GM23338 (cell line): ENCODE data around the gene GPC6. TPM values are rescaled to one million over a fixed set of nuclear protein-coding genes. Genes with fewer than 3 reads are reported as not detected.

Source experiments
- ATAC-seq: fragments of 200-7000 bp; cut with Tn5 transposase; 3 replicates; pipeline ENCODE4 v1.9.1; 2020
- DNase-seq: peaks from one replicate; pipeline ENCODE4 v3.0.0-alpha.2; 2015; ENCODE audit warnings: low spot score
- H2AFZ ChIP-seq: fragments of 200-600 bp; sonication (generic); 2 replicates; pipeline ENCODE4 v1.8.0; 2016; ENCODE audit warnings: antibody characterized with exemption, mild to moderate bottlenecking, moderate library complexity
- H3F3A ChIP-seq: fragments of 200-600 bp; sonication (generic); replicated peaks from 2 replicates; pipeline ENCODE4 v1.8.0; 2017; ENCODE audit warnings: antibody characterized with exemption, mixed run types, low read depth
- H3K27ac ChIP-seq: fragments of 200-600 bp; sonication (generic); 2 replicates; pipeline ENCODE4 v1.6.1; 2016; ENCODE audit warnings: low read depth
- H3K27me3 ChIP-seq: fragments of 200-600 bp; sonication (generic); 2 replicates; pipeline ENCODE4 v1.8.0; 2016; ENCODE audit warnings: mild to moderate bottlenecking, mixed run types, moderate library complexity; ENCODE audit not compliant: insufficient read depth
- H3K36me3 ChIP-seq: fragments of 200-600 bp; sonication (generic); 2 replicates; pipeline ENCODE4 v1.8.0; 2016; ENCODE audit warnings: mild to moderate bottlenecking; ENCODE audit not compliant: insufficient read depth
- H3K4me1 ChIP-seq: fragments of 200-600 bp; sonication (generic); 2 replicates; pipeline ENCODE4 v1.8.0; 2016; ENCODE audit warnings: mild to moderate bottlenecking, moderate library complexity; ENCODE audit not compliant: insufficient read depth
- H3K4me2 ChIP-seq: fragments of 200-600 bp; sonication (generic); 2 replicates; pipeline ENCODE4 v1.7.1; 2017; ENCODE audit warnings: mixed run types
- H3K4me3 ChIP-seq: fragments of 200-600 bp; sonication (generic); 2 replicates; pipeline ENCODE4 v1.6.1; 2016; ENCODE audit warnings: mixed run types
- H3K79me2 ChIP-seq: fragments of 200-600 bp; sonication (generic); replicated peaks from 2 replicates; pipeline ENCODE4 v1.8.0; 2017; ENCODE audit warnings: mild to moderate bottlenecking; ENCODE audit not compliant: insufficient read depth
- H3K9me2 ChIP-seq: fragments of 200-600 bp; sonication (generic); 2 replicates; pipeline ENCODE4 v1.8.0; 2017; ENCODE audit not compliant: insufficient read depth
- H4K20me1 ChIP-seq: fragments of 200-600 bp; sonication (generic); replicated peaks from 2 replicates; pipeline ENCODE4 v1.8.0; 2017; ENCODE audit warnings: mild to moderate bottlenecking; ENCODE audit not compliant: insufficient read depth
- H3K27ac Mint-ChIP-seq: 2 replicates; pipeline ENCODE4 v1.8.0; 2020; ENCODE audit warnings: inconsistent platforms, mild to moderate bottlenecking, moderate library complexity, mixed read lengths
- H3K27me3 Mint-ChIP-seq: 3 replicates; pipeline ENCODE4 v1.8.0; 2022; ENCODE audit warnings: low read depth, mild to moderate bottlenecking, moderate library complexity, mixed read lengths, inconsistent platforms; ENCODE audit not compliant: insufficient read depth, poor library complexity
- H3K36me3 Mint-ChIP-seq: 3 replicates; pipeline ENCODE4 v1.8.0; 2021; ENCODE audit warnings: low read depth, mild to moderate bottlenecking, inconsistent platforms, moderate library complexity, mixed read lengths
- H3K4me1 Mint-ChIP-seq: 3 replicates; pipeline ENCODE4 v1.8.0; 2020; ENCODE audit warnings: mild to moderate bottlenecking, inconsistent platforms, mixed read lengths
- H3K4me3 Mint-ChIP-seq: 3 replicates; pipeline ENCODE4 v1.8.0; 2021; ENCODE audit warnings: moderate library complexity, mild to moderate bottlenecking, inconsistent platforms, mixed read lengths
- H3K9me3 Mint-ChIP-seq: 3 replicates; pipeline ENCODE4 v1.8.0; 2020; ENCODE audit warnings: moderate library complexity, mild to moderate bottlenecking, inconsistent platforms, mixed read lengths
- CTCF ChIP-seq, 2 experiments: fragments of 200-600 bp in 1 of 2; sonication (generic) in 1 of 2; conservative IDR thresholded peaks; 2 replicates each; pipeline versions ENCODE4 v1.5.1 to v1.6.1; 2016 to 2017; ENCODE audit warnings: antibody characterized with exemption in 2 of 2, low read depth in 2 of 2, mild to moderate bottlenecking in 2 of 2, moderate library complexity in 1 of 2
- ETS1 ChIP-seq: IDR thresholded peaks from 2 replicates; pipeline ENCODE4 v1.6.1; 2016; ENCODE audit warnings: antibody characterized with exemption
- EZH2 ChIP-seq: fragments of 200-600 bp; sonication (generic); IDR thresholded peaks from one replicate; pipeline ENCODE4 v1.8.0; 2017; ENCODE audit warnings: antibody characterized with exemption, mild to moderate bottlenecking, low read depth; ENCODE audit not compliant: unreplicated experiment
- EZH2phosphoT487 ChIP-seq: fragments of 200-600 bp; sonication (generic); IDR thresholded peaks from one replicate; pipeline ENCODE4 v1.8.1; 2018; ENCODE audit warnings: antibody characterized with exemption; ENCODE audit not compliant: unreplicated experiment
- JUNB ChIP-seq: IDR thresholded peaks from one replicate; pipeline ENCODE4 v1.6.1; 2016; ENCODE audit warnings: antibody characterized with exemption; ENCODE audit not compliant: unreplicated experiment
- STAT1 ChIP-seq: IDR thresholded peaks from one replicate; pipeline ENCODE4 v1.6.1; 2016; ENCODE audit warnings: antibody characterized with exemption; ENCODE audit not compliant: unreplicated experiment
- ZNF331 ChIP-seq: fragments of 250-450 bp; sonication (Bioruptor Pico); IDR thresholded peaks from 2 replicates; pipeline ENCODE4 v1.5.0; 2020; ENCODE audit warnings: low read depth, mild to moderate bottlenecking, moderate library complexity
- polyA plus RNA-seq: library from polyadenylated mRNA; unstranded; fragments of >200 nt; fragmentation: Nextera tagmentation; extraction: Ambion mirVana; gene quantifications from 2 replicates; pipeline ENCODE4 v1.2.1, GENCODE V29; 2016
- total RNA-seq: library from RNA; depleted of rRNA; stranded (reverse); fragments of >200 nt; shearing (Covaris generic); gene quantifications from 2 replicates; pipeline ENCODE4 v1.2.3, GENCODE V29; 2014
- TF ChIP-seq, protein P1 (sequence below): fragments of 250-450 bp; sonication (Bioruptor Pico); IDR thresholded peaks from 2 replicates; pipeline ENCODE4 v1.5.0; 2020; ENCODE audit warnings: mild to moderate bottlenecking, moderate library complexity

GPC6 gene
- total and polyA plus RNA-seq, 2 experiments from 2014 or later: 6.4 to 28.6 TPM

DNA sequence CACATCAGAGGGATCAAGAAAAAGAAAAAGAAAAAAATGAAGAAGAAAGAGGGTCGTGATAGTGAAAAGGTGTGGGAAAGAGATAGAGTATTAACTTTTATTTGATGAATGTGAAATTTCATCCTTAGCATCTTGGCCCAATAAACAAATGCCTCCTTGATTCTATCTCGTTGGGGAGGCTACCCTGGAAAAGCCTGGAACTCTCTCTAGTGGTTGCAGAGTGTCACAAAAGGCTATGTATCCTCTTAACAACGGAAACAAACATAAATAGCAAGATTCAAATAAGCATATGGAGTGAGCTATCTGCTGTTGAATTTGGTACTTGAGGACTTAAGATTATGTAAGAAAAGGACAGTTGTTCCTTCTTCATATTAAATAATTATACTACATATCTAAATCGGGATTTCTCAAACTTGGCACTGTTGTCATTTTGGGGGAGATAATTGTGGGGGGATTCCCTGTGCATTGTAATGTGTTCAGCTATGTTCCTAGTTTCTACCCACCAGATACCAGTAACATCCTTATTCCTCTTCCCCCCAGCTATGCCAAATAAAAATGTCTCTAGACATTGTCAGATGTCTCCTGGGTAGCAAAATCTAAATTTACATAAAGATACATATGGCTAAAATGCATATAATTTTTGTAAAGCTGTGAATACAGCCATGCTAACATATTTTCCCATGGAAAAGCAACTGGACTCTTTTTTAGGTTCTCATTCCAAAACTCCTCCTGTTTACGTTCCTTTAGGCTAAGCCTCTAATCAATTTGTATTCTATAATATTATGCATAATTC, 695.7 kb downstream of the GPC6 start:
- H3K4me3 ChIP-seq: no peak overlapping the region
- no peak overlapping the region for H3K27ac Mint-ChIP-seq
- H3K27me3 Mint-ChIP-seq: no peaks in the 10 kb centered on the region
- no peaks in the 10 kb centered on the region; the same call in 2 of the 3 replicates for H3K4me1 Mint-ChIP-seq
- no peaks in the 10 kb centered on the region; the same call in 2 of the 3 replicates for H3K9me3 Mint-ChIP-seq
- H3K79me2 ChIP-seq: no peaks in the 10 kb centered on the region
- no peaks in the 10 kb centered on the region for H3K4me1 ChIP-seq
- no peaks in the 10 kb centered on the region; the same call in 1 of the 2 replicates for H4K20me1 ChIP-seq
- no peaks in the 10 kb centered on the region for H3F3A ChIP-seq
- no peak overlapping the region for H3K27ac ChIP-seq
- ATAC-seq (no peak), DNase-seq (peak; percentile 10)
- no peak overlapping the region for H3K4me2 ChIP-seq
- H3K36me3 ChIP-seq: no peaks in the 10 kb centered on the region
- no peaks in the 10 kb centered on the region for H3K36me3 Mint-ChIP-seq
- no peaks in the 10 kb centered on the region for H3K27me3 ChIP-seq
- H2AFZ ChIP-seq: no peak overlapping the region
- H3K9me2 ChIP-seq: no peaks in the 10 kb centered on the region
- TF ChIP-seq STAT1 (no peak), CTCF (conservative IDR thresholded peaks at IDR 0.05; ENCODE audit: low read depth in 2 of 2) (peak; percentile 18 to 56; a peak in 2 of 4 replicates)
- no peak overlapping the region for H3K4me3 Mint-ChIP-seq

- Histone ChIP-seq H3K36me3 (no peaks in the 10 kb centered on the region), H3K4me2 (no peak overlapping the region), H3K27ac (no peak overlapping the region), H3K9me2 (no peaks in the 10 kb centered on the region), H3K4me3 (no peak overlapping the region), H3K79me2 (no peaks in the 10 kb centered on the region), H3K4me1 (no peaks in the 10 kb centered on the region), H3K27me3 (no peaks in the 10 kb centered on the region), H4K20me1 (no peaks in the 10 kb centered on the region; the same call in 1 of the 2 replicates), H2AFZ (no peak overlapping the region), H3F3A (no peaks in the 10 kb centered on the region)
- peaks cover 4% of the 10 kb centered on the region; the same call in 2 of the 3 replicates for H3K36me3 Mint-ChIP-seq
- no peak for DNase-seq
- H3K4me3 Mint-ChIP-seq: no peak overlapping the region
- no peaks in the 10 kb centered on the region; the same call in 2 of the 3 replicates for H3K4me1 Mint-ChIP-seq
- H3K27ac Mint-ChIP-seq: no peak overlapping the region
- no peak for ATAC-seq
- H3K27me3 Mint-ChIP-seq: peaks cover 1% of the 10 kb centered on the region
- no peak for TF ChIP-seq JUNB
- TF ChIP-seq ETS1: no peak
- no peak for TF ChIP-seq ZNF331 (CRISPR knock-in tag)
- TF ChIP-seq, protein P1, sequence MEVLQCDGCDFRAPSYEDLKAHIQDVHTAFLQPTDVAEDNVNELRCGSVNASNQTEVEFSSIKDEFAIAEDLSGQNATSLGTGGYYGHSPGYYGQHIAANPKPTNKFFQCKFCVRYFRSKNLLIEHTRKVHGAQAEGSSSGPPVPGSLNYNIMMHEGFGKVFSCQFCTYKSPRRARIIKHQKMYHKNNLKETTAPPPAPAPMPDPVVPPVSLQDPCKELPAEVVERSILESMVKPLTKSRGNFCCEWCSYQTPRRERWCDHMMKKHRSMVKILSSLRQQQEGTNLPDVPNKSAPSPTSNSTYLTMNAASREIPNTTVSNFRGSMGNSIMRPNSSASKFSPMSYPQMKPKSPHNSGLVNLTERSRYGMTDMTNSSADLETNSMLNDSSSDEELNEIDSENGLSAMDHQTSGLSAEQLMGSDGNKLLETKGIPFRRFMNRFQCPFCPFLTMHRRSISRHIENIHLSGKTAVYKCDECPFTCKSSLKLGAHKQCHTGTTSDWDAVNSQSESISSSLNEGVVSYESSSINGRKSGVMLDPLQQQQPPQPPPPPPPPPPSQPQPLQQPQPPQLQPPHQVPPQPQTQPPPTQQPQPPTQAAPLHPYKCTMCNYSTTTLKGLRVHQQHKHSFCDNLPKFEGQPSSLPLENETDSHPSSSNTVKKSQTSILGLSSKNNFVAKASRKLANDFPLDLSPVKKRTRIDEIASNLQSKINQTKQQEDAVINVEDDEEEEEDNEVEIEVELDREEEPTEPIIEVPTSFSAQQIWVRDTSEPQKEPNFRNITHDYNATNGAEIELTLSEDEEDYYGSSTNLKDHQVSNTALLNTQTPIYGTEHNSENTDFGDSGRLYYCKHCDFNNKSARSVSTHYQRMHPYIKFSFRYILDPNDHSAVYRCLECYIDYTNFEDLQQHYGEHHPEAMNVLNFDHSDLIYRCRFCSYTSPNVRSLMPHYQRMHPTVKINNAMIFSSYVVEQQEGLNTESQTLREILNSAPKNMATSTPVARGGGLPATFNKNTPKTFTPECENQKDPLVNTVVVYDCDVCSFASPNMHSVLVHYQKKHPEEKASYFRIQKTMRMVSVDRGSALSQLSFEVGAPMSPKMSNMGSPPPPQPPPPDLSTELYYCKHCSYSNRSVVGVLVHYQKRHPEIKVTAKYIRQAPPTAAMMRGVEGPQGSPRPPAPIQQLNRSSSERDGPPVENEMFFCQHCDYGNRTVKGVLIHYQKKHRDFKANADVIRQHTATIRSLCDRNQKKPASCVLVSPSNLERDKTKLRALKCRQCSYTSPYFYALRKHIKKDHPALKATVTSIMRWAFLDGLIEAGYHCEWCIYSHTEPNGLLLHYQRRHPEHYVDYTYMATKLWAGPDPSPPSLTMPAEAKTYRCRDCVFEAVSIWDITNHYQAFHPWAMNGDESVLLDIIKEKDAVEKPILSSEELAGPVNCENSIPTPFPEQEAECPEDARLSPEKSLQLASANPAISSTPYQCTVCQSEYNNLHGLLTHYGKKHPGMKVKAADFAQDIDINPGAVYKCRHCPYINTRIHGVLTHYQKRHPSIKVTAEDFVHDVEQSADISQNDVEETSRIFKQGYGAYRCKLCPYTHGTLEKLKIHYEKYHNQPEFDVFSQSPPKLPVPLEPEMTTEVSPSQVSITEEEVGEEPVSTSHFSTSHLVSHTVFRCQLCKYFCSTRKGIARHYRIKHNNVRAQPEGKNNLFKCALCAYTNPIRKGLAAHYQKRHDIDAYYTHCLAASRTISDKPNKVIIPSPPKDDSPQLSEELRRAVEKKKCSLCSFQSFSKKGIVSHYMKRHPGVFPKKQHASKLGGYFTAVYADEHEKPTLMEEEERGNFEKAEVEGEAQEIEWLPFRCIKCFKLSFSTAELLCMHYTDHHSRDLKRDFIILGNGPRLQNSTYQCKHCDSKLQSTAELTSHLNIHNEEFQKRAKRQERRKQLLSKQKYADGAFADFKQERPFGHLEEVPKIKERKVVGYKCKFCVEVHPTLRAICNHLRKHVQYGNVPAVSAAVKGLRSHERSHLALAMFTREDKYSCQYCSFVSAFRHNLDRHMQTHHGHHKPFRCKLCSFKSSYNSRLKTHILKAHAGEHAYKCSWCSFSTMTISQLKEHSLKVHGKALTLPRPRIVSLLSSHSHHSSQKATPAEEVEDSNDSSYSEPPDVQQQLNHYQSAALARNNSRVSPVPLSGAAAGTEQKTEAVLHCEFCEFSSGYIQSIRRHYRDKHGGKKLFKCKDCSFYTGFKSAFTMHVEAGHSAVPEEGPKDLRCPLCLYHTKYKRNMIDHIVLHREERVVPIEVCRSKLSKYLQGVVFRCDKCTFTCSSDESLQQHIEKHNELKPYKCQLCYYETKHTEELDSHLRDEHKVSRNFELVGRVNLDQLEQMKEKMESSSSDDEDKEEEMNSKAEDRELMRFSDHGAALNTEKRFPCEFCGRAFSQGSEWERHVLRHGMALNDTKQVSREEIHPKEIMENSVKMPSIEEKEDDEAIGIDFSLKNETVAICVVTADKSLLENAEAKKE (CRISPR knock-in tag): no peak
- no peak for TF ChIP-seq EZH2phosphoT487
- TF ChIP-seq EZH2: no peak
- H3K9me3 Mint-ChIP-seq: no peaks in the 10 kb centered on the region
These were observed 699.4 kb downstream of the GPC6 start for GRCh38 chr13:93925990-93926389.
